GM21717 (cell line): Measurements from ENCODE around the gene UHRF2.

ENCODE experiments used
- ATAC-seq: cut with Tn5 transposase; IDR thresholded peaks from one replicate; pipeline ENCODE4 v1.9.1; 2021; ENCODE audit warnings: mild to moderate bottlenecking, moderate library complexity; ENCODE audit not compliant: unreplicated experiment

The UHRF2 gene

DNA sequence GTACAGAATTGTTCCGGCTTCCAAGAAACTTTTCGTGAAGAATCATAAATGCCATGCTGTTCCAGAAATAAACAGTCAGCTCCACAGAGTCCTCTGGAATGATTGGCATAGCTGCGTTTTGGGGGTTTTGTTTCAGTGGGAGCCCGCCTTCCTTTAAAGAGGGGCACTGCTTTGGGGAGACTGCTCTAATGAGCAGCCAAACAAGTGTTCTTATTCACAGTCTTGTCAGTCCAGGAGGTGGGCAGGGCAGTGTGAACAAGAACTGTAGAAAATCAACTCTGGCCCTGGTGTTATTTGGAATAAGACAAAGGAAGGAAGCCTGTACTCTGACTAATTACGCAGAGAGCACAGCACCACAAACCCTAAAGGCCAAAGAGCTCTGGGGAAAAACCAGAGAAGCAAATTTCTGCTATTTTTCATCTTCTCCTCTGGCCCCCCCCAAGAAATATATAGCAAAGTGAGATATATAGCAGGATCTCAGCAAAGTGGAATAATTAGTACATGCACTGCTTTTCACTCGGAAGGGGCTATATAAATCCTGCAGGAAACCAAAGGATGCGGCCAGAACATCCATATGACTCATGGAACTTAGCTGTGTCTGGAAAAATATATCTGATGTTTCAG, 139.6 kb downstream of the UHRF2 start:
- ATAC-seq, result no peak

GRCh38 chr9:6553866-6554265, 140.9 kb downstream of the UHRF2 start:
- ATAC-seq, result no peak
